Peyer's patch (tissue), 4 donors: ENCODE results near the gene PIEZO2. TPM values are rescaled to one million over a fixed set of nuclear protein-coding genes. Genes with fewer than 3 reads are reported as not detected.

Experiments used
- DNase-seq, 3 donors: peaks; one replicate each; pipeline ENCODE4 v3.0.0-alpha.2; 2017 to 2019
- H3K27ac ChIP-seq, 4 donors: fragments of 200-600 bp; sonication (generic); one replicate each; pipeline ENCODE4 v1.5.1; 2016 to 2019
- H3K27me3 ChIP-seq, 2 donors: fragments of 200-600 bp; sonication (generic); one replicate each; pipeline ENCODE4 v1.5.1; 2019
- H3K36me3 ChIP-seq, 3 donors: fragments of 200-600 bp; sonication (generic); one replicate each; pipeline ENCODE4 v1.5.1; 2016 to 2019
- H3K4me1 ChIP-seq, 4 donors: fragments of 200-600 bp; sonication (generic); one replicate each; pipeline ENCODE4 v1.5.1; 2016 to 2019
- H3K4me3 ChIP-seq, 4 donors: fragments of 200-600 bp; sonication (generic); 1 replicate in 3 of 4; 2 replicates in 1 of 4; pipeline ENCODE4 v1.5.1; 2016 to 2019; ENCODE audit warnings: mild to moderate bottlenecking in 1 of 4
- H3K9me3 ChIP-seq, 4 donors: fragments of 200-600 bp; sonication (generic); one replicate each; pipeline ENCODE4 v1.5.1; 2016 to 2019; ENCODE audit warnings: mild to moderate bottlenecking in 1 of 4
- CTCF ChIP-seq, 6 experiments: fragments of 450-650 bp in 4 of 6; fragments of 200-600 bp in 2 of 6; sonication (generic) in 1 of 6; IDR thresholded peaks; one replicate each; pipeline ENCODE4 v1.5.1; 2017 to 2019; ENCODE audit warnings: antibody characterized with exemption in 6 of 6, mild to moderate bottlenecking in 3 of 6, moderate library complexity in 1 of 6
- POLR2A ChIP-seq, 2 donors: fragments of 450-650 bp; IDR thresholded peaks; one replicate each; pipeline ENCODE4 v1.5.1; 2017; ENCODE audit warnings: antibody characterized with exemption in 2 of 2, mild to moderate bottlenecking in 2 of 2, moderate library complexity in 2 of 2
- total RNA-seq, 4 donors: library from RNA; depleted of rRNA; stranded (reverse); fragments of >200 nt; gene quantifications; one replicate each; pipeline ENCODE4 v1.1.0, GENCODE V29; 2016

The PIEZO2 gene
- total RNA-seq, 4 donors from 2014 or later, result 0.85 to 5.8 (median 4.5) TPM

DNA sequence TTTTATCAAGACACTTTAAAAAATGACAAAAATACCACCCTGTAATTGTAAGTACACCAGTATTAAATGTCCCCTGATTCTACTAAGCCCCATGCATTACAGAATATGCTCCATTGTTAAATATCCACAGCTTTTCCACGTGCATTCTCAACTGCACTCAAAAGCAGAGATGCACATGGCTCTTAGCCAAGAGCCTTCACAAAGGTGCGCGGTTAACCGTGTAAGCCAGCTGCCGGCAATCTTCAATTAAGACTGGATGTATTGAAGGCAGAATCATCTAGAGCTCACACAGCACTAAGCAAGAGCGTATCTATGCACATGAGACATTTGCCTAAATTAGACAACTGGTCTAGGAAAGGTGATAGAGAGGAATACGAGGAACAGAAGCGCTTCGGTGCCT, 345.2 kb downstream of the PIEZO2 start:
- TF ChIP-seq POLR2A (IDR thresholded peaks at IDR 0.05) (no peak), CTCF (IDR thresholded peaks at IDR 0.05) (no peak)
- no peak overlapping the region for H3K4me3 ChIP-seq
- H3K4me1 ChIP-seq, result no peaks in the 10 kb centered on the region
- H3K27me3 ChIP-seq, result no peaks in the 10 kb centered on the region
- H3K36me3 ChIP-seq, result no peaks in the 10 kb centered on the region
- H3K27ac ChIP-seq, result no peak overlapping the region
- no peak for DNase-seq
- no peaks in the 10 kb centered on the region for H3K9me3 ChIP-seq

GRCh38 chr18:10798727-10799550, 350.4 kb downstream of the PIEZO2 start:
- Histone ChIP-seq H3K4me1 (no peaks in the 10 kb centered on the region), H3K4me3 (no peak overlapping the region), H3K36me3 (no peaks in the 10 kb centered on the region), H3K9me3 (no peaks in the 10 kb centered on the region), H3K27me3 (no peaks in the 10 kb centered on the region), H3K27ac (no peak overlapping the region)
- no peak for DNase-seq
- TF ChIP-seq CTCF (IDR thresholded peaks at IDR 0.05), result no peak

GRCh38 chr18:10797896-10798295, 351.5 kb downstream of the PIEZO2 start:
- Histone ChIP-seq H3K4me1 (no peaks in the 10 kb centered on the region), H3K36me3 (no peaks in the 10 kb centered on the region), H3K9me3 (no peaks in the 10 kb centered on the region), H3K27me3 (no peaks in the 10 kb centered on the region), H3K27ac (no peak overlapping the region), H3K4me3 (no peak overlapping the region)
- TF ChIP-seq POLR2A (IDR thresholded peaks at IDR 0.05) (no peak), CTCF (IDR thresholded peaks at IDR 0.05) (no peak)
- DNase-seq, result no peak

GRCh38 chr18:10794771-10795170, 354.6 kb downstream of the PIEZO2 start:
- no peaks in the 10 kb centered on the region for H3K4me1 ChIP-seq
- H3K36me3 ChIP-seq, result no peaks in the 10 kb centered on the region
- H3K9me3 ChIP-seq, result no peaks in the 10 kb centered on the region
- no peak for DNase-seq
- H3K27ac ChIP-seq, result no peak overlapping the region
- no peaks in the 10 kb centered on the region for H3K27me3 ChIP-seq
- H3K4me3 ChIP-seq, result no peak overlapping the region
- TF ChIP-seq POLR2A (IDR thresholded peaks at IDR 0.05), result no peak
- no peak for TF ChIP-seq CTCF (IDR thresholded peaks at IDR 0.05)

GRCh38 chr18:10793730-10794370, 355.5 kb downstream of the PIEZO2 start:
- Histone ChIP-seq H3K9me3 (no peaks in the 10 kb centered on the region), H3K4me1 (no peaks in the 10 kb centered on the region), H3K36me3 (no peaks in the 10 kb centered on the region), H3K4me3 (no peak overlapping the region), H3K27me3 (no peaks in the 10 kb centered on the region), H3K27ac (no peak overlapping the region)
- no peak for TF ChIP-seq POLR2A (IDR thresholded peaks at IDR 0.05)
- TF ChIP-seq CTCF (IDR thresholded peaks at IDR 0.05), result no peak
- no peak for DNase-seq
